ENCODE measurements around the gene PIP5K1B. TPM values are rescaled to one million over a fixed set of nuclear protein-coding genes. Genes with fewer than 3 reads are reported as not detected.
"Not testable (repeated sequence)": the region's sequence is repeated elsewhere in the genome, so short reads cannot be mapped to it uniquely, and the experiment has no call there.

The PIP5K1B gene
- total RNA-seq, 2 donors from 2014 or later = 0.55 to 0.99 TPM

DNA sequence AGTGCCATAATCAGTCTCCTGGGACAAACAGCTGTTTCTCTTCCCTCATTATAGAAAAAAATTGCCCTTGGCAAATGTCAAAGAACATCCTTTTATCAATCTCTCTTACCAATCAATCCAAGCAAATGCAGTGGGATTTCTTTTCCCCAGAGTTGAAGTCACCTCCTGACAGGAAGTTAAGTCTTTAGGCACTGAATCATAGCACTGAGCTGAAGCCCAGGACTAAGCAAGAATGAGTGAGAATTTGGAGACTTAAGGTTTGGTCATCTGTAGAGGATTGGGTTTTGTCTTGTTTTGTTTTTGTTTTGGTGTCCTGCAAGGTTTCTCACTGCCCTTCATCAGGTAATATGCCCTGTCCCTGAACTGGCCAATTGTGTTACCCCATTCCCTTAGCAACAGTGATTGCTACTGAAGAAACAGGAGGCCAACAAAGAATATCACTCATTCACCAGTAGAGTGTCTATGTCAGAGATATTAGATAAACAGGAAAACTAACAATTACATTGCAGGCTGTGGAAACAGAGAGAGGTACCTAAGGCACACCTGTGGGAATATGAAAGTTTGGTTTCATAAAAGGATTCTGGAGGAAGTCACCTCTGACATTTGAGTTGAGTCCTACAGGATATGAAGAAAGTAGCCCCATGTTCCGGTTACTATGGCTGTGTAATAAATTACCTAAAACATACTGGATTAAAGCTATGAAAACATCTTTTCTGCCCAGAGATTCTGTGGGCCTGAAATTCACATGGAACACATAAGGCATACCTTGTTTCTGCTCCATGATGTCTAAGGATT, 326.0 kb downstream of the PIP5K1B start:
- peak overlapping the region; percentile 43 for H3K27ac Mint-ChIP-seq
- ATAC-seq (no peak), DNase-seq (no peak)
- H3K9me3 ChIP-seq (ENCODE audit: control insufficient read depth, low read length, poor library complexity, severe bottlenecking) = no peaks in the 10 kb centered on the region
- H3K27me3 Mint-ChIP-seq = no peaks in the 10 kb centered on the region
- peaks cover 36% of the 10 kb centered on the region for H3K4me1 Mint-ChIP-seq
- H3K4me3 Mint-ChIP-seq = no peak overlapping the region
- no peaks in the 10 kb centered on the region for H3K36me3 Mint-ChIP-seq (ENCODE audit: low read depth)

DNA sequence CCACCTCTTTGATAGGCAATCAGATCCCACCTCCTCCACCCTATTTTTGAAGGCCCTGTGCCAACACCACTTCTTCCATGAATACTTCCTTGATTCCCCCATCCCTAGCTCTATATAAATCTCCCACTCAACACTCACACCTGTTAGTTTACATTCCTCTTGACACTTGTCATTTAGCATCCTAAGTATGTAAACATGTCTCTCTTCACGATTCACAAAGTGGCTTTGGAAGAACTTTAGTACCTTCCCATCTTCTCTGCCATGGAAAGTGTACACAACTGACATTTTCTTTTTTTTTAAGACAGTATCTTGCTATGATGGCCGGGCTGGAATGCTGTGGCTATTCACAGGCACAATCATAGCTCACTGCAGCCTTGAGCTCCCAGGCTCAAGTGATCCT, 329.0 kb downstream of the PIP5K1B start:
- peak overlapping the region; percentile 91 for H3K27ac Mint-ChIP-seq
- H3K4me1 Mint-ChIP-seq = peaks cover 33% of the 10 kb centered on the region

DNA sequence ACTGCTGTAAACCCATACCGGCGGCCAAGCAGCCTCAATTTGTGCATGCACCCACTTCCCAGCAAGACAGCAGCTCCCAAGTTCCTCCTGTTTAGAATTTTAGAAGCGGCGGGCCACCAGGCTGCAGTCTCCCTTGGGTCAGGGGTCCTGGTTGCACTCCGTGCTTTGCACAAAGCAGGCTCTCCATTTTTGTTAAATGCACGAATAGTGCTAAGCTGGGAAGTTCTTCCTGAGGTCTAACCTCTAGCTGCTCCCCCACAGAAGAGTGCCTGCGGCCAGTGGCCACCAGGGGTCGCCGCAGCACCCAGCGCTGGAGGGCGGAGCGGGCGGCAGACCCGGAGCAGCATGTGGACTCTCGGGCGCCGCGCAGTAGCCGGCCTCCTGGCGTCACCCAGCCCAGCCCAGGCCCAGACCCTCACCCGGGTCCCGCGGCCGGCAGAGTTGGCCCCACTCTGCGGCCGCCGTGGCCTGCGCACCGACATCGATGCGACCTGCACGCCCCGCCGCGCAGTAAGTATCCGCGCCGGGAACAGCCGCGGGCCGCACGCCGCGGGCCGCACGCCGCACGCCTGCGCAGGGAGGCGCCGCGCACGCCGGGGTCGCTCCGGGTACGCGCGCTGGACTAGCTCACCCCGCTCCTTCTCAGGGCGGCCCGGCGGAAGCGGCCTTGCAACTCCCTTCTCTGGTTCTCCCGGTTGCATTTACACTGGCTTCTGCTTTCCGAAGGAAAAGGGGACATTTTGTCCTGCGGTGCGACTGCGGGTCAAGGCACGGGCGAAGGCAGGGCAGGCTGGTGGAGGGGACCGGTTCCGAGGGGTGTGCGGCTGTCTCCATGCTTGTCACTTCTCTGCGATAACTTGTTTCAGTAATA, 330.6 kb downstream of the PIP5K1B start, which contains the start of gene FXN:
TSS of gene FXN (plus strand) at position 315 of the 871 bp plus-strand sequence. CDS start at position 346, 31 bp downstream.
- H3K27ac Mint-ChIP-seq = peak within 1 kb of the TSS; percentile 95
- H3K9me3 ChIP-seq (ENCODE audit: control insufficient read depth, low read length, poor library complexity, severe bottlenecking) = no peaks in the 10 kb centered on the region
- no peaks in the 10 kb centered on the region for H3K27me3 Mint-ChIP-seq
- peak; percentile 90 for ATAC-seq
- DNase-seq = peak; percentile 69 to 81 (median 71)
- peak within 1 kb of the TSS; percentile 98 for H3K4me3 Mint-ChIP-seq
- H3K36me3 Mint-ChIP-seq (ENCODE audit: low read depth) = no peaks in the 10 kb centered on the region
- peaks cover 29% of the 10 kb centered on the region for H3K4me1 Mint-ChIP-seq

More for the DNA sequence above, 329.0 kb downstream of the PIP5K1B start:
- no peaks in the 10 kb centered on the region for H3K27me3 Mint-ChIP-seq
- no peak for DNase-seq
- no peak overlapping the region for H3K4me3 Mint-ChIP-seq
- no peaks in the 10 kb centered on the region for H3K36me3 Mint-ChIP-seq (ENCODE audit: low read depth)
- no peak for ATAC-seq
- no peaks in the 10 kb centered on the region for H3K9me3 ChIP-seq (ENCODE audit: control insufficient read depth, low read length, poor library complexity, severe bottlenecking)

DNA sequence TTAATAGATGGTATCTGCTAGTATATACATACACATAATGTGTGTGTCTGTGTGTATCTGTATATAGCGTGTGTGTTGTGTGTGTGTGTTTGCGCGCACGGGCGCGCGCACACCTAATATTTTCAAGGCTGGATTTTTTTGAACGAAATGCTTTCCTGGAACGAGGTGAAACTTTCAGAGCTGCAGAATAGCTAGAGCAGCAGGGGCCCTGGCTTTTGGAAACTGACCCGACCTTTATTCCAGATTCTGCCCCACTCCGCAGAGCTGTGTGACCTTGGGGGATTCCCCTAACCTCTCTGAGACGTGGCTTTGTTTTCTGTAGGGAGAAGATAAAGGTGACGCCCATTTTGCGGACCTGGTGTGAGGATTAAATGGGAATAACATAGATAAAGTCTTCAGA, 331.3 kb downstream of the PIP5K1B start:
- peak overlapping the region; percentile 95 for H3K27ac Mint-ChIP-seq

DNA sequence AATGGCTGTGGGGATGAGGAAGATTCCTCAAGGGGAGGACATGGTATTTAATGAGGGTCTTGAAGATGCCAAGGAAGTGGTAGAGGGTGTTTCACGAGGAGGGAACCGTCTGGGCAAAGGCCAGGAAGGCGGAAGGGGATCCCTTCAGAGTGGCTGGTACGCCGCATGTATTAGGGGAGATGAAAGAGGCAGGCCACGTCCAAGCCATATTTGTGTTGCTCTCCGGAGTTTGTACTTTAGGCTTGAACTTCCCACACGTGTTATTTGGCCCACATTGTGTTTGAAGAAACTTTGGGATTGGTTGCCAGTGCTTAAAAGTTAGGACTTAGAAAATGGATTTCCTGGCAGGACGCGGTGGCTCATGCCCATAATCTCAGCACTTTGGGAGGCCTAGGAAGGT, 331.8 kb downstream of the PIP5K1B start:
- H3K4me1 Mint-ChIP-seq = peaks cover 25% of the 10 kb centered on the region

More for the DNA sequence above, 331.3 kb downstream of the PIP5K1B start:
- Mint-ChIP-seq H3K27me3 (no peaks in the 10 kb centered on the region), H3K36me3 (ENCODE audit: low read depth) (peaks cover 2% of the 10 kb centered on the region), H3K4me3 (peak overlapping the region; percentile 98), H3K4me1 (peaks cover 27% of the 10 kb centered on the region)
- ATAC-seq = peak; percentile 53
- no peak for DNase-seq
- H3K9me3 ChIP-seq (ENCODE audit: control insufficient read depth, low read length, poor library complexity, severe bottlenecking) = no peaks in the 10 kb centered on the region

DNA sequence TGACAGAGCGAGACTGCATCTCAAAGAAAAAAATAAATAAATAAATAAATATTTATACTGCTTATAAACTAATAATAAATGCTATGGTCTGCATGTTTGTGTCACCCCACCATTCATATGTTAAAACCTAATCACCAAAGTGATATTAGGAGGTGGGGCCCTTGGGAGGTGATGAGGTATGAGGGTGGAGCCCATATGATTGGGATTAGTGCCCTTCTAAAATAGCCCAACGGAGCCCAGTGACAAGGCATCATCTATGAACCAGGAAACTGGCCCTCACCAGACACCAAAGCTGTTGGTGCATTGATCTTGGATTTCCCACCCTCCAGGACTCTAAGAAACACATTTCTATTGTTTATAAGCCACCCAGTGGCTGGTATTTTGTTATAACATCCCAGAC, 335.6 kb downstream of the PIP5K1B start:
- no peak for DNase-seq
- no peaks in the 10 kb centered on the region for H3K9me3 ChIP-seq (ENCODE audit: control insufficient read depth, low read length, poor library complexity, severe bottlenecking)
- H3K36me3 Mint-ChIP-seq (ENCODE audit: low read depth) = peaks cover 2% of the 10 kb centered on the region
- no peak overlapping the region for H3K27ac Mint-ChIP-seq
- ATAC-seq = no peak
- peaks cover 30% of the 10 kb centered on the region for H3K4me1 Mint-ChIP-seq
- no peaks in the 10 kb centered on the region for H3K27me3 Mint-ChIP-seq
- H3K4me3 Mint-ChIP-seq = no peak overlapping the region

More for the DNA sequence above, 331.8 kb downstream of the PIP5K1B start:
- peak overlapping the region; percentile 95 for H3K27ac Mint-ChIP-seq
- DNase-seq (no peak), ATAC-seq (no peak)
- no peaks in the 10 kb centered on the region for H3K27me3 Mint-ChIP-seq
- peak overlapping the region; percentile 98 for H3K4me3 Mint-ChIP-seq
- H3K36me3 Mint-ChIP-seq (ENCODE audit: low read depth) = peaks cover 2% of the 10 kb centered on the region
- H3K9me3 ChIP-seq (ENCODE audit: control insufficient read depth, low read length, poor library complexity, severe bottlenecking) = no peaks in the 10 kb centered on the region

DNA sequence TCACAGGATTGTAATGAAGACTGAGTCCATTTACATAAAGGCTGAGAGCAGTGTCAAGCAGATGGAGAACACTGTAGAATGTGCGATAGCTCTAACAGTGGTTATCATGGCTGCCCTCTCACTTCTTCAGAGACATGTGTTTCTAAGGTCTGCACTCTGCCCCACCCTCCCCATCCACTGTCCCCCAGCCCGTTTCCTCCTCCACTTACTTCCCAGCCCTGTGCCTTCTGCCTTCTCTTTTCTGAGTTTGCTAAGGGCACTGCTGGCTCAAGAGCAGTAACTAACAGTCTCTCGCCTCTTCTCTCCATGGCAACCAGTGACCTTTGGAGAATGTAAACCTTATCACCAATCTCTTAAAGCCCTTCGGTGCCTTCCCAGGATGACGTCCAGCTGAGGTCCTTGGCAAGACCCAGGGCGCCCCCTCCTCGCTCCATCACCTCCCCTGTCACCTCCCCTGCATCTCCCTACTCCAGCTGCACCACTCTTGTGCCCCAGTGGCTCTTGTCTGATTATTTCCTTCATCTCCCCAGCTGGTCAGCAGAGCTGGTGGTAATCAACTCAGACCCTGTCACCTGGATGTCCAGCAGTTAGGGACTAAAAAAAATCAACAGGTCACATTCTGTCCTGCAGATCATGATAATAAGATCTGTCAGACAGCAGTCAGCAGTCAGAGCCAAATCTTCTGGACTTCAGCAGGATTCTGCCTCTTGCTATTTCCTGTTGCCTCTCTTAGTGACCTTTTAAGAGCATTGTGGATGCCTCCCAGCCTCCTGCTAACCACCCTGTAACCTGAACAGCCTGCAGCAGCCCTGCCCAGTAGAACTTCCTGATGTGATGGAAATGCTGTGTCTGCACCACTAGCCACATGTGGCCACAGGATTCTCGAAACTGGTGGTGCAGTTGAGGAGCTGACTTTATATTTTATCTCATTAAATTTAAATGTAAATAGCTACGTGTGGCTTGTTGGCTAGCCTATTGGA, 339.5 kb downstream of the PIP5K1B start:
- no peak for ATAC-seq
- H3K27me3 Mint-ChIP-seq = no peaks in the 10 kb centered on the region
- no peaks in the 10 kb centered on the region for H3K9me3 ChIP-seq (ENCODE audit: control insufficient read depth, low read length, poor library complexity, severe bottlenecking)
- DNase-seq = no peak
- H3K4me3 Mint-ChIP-seq = no peak overlapping the region
- peaks cover 7% of the 10 kb centered on the region for H3K36me3 Mint-ChIP-seq (ENCODE audit: low read depth)
- H3K4me1 Mint-ChIP-seq = peaks cover 26% of the 10 kb centered on the region
- peak overlapping the region; percentile 66 for H3K27ac Mint-ChIP-seq

DNA sequence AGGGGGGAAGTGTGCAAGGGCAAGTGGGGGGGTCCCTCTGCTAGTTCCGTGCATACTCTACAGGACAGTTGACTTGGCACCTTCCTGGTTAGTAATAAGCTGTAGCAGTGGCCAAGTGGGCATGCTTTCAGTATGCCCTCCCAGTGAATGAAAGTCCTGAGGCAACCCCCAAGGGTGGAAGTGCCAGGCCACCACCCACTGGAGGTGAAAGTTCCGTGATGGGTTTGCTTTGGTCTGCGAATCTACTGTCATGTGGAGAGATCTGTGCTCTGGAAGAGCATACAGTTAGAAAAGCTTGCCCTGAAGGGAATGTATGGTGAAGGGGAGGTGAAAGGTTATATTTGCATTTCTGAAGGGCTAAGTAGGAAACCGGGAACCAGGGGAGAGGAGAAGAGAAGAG, 340.8 kb downstream of the PIP5K1B start:
- no peak overlapping the region for H3K4me3 Mint-ChIP-seq
- no peak for ATAC-seq
- peaks cover 7% of the 10 kb centered on the region for H3K36me3 Mint-ChIP-seq (ENCODE audit: low read depth)
- H3K4me1 Mint-ChIP-seq = peaks cover 26% of the 10 kb centered on the region
- H3K27me3 Mint-ChIP-seq = no peaks in the 10 kb centered on the region
- H3K9me3 ChIP-seq (ENCODE audit: control insufficient read depth, low read length, poor library complexity, severe bottlenecking) = no peaks in the 10 kb centered on the region
- DNase-seq = no peak
- H3K27ac Mint-ChIP-seq = no peak overlapping the region

DNA sequence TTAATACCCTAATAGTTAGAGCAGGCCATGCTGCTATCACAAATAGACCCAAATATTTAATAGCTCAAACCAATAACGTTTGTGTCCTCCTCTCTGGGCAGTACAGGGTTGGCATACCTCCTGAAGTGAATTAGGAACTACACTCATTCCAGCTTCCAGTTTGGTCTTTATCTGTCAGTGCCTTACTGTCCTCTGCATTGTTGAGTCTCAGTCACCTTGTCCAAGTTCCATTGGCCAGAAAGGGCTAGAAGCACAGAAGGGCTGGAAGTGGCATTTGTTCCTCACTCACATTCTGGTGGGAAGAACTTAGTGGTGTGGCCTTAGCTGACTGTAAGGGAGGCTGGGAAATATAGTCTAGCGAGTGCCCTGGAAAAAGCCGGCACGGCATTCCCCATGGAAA, 341.7 kb downstream of the PIP5K1B start:
- peaks cover 5% of the 10 kb centered on the region for H3K36me3 Mint-ChIP-seq (ENCODE audit: low read depth)
- no peak overlapping the region for H3K27ac Mint-ChIP-seq
- ATAC-seq = no peak
- no peaks in the 10 kb centered on the region for H3K27me3 Mint-ChIP-seq
- no peaks in the 10 kb centered on the region for H3K9me3 ChIP-seq (ENCODE audit: control insufficient read depth, low read length, poor library complexity, severe bottlenecking)
- peaks cover 23% of the 10 kb centered on the region for H3K4me1 Mint-ChIP-seq
- H3K4me3 Mint-ChIP-seq = no peak overlapping the region
- DNase-seq = no peak

DNA sequence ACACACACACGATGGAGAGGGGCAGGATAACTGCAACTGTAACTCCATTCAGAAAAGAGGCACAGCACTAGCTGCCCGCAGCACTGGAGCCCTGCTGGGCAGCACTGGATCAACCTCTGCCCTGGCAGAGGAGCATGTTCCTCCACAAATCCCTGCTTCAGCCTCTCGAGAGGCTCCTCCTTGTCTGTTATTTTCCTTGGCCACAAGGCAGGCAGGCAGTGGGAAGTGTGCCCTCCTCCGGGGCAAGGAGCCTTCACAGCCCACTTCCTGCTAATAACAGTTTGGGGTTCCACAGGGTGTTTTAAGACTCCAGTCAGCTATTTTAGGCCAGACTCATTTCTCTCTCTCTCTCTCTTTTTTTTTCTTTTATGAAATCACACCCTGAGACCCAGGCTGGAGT, 342.3 kb downstream of the PIP5K1B start:
- DNase-seq (no peak), ATAC-seq (no peak)
- Mint-ChIP-seq H3K4me1 (peaks cover 23% of the 10 kb centered on the region), H3K4me3 (no peak overlapping the region), H3K27me3 (no peaks in the 10 kb centered on the region), H3K27ac (no peak overlapping the region), H3K36me3 (ENCODE audit: low read depth) (peaks cover 5% of the 10 kb centered on the region)
- H3K9me3 ChIP-seq (ENCODE audit: control insufficient read depth, low read length, poor library complexity, severe bottlenecking) = no peaks in the 10 kb centered on the region

DNA sequence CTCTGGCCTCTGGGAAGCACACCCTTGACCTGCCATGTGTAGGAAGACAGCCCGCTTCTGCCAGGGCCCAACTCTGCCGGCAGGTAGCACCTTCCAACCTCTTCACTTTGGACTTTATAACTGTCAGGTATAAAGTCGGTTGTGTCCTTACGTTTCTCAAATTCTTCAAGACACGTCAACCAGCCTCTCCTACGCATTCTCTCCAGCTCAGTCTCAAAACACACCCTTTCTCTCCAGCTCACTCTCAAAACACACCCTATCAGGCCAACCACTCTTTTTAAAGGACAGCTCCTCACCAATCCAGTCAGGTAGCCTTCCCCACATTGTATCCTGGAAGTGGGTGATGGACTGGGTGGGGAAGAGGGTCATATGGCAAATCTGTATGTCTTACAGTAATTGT, 344.1 kb downstream of the PIP5K1B start:
- Mint-ChIP-seq H3K27me3 (no peaks in the 10 kb centered on the region), H3K36me3 (ENCODE audit: low read depth) (peaks cover 5% of the 10 kb centered on the region), H3K4me1 (peaks cover 13% of the 10 kb centered on the region), H3K27ac (peak overlapping the region; percentile 49), H3K4me3 (no peak overlapping the region)
- DNase-seq = no peak
- H3K9me3 ChIP-seq (ENCODE audit: control insufficient read depth, low read length, poor library complexity, severe bottlenecking) = no peaks in the 10 kb centered on the region
- no peak for ATAC-seq

DNA sequence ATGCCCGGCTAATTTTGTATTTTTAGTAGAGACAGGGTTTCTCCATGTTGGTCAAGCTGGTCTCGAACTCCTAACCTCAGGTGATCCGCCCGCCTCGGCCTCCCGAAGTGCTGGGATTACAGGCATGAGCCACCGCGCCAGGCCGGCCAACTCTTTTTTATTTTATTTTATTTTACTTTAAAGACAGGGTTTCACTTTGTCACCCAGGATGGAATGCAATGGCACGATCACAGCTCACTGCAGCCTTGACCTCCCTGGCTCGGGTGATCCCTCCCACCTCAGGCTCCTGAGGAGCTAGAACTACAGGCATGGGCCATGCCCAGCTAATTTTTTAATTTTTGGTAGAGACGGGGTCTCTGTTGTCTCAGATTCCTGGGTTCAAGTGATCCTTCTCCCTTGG, 345.9 kb downstream of the PIP5K1B start:
- H3K27ac Mint-ChIP-seq; H3K9me3 ChIP-seq (ENCODE audit: control insufficient read depth, low read length, poor library complexity, severe bottlenecking); ATAC-seq; H3K27me3 Mint-ChIP-seq; DNase-seq; H3K4me3 Mint-ChIP-seq; H3K4me1 Mint-ChIP-seq; H3K36me3 Mint-ChIP-seq (ENCODE audit: low read depth): not testable (repeated sequence)

Measured in T-helper 17 cell (primary cell).